Testis (tissue), 2 donors: ENCODE data around the gene ATXN7L3.

ENCODE experiments used
- POLR2A ChIP-seq: fragments of 450-650 bp; IDR thresholded peaks from one replicate; pipeline ENCODE4 v1.6.1; 2017; ENCODE audit warnings: antibody characterized with exemption, mild to moderate bottlenecking, moderate library complexity
- TF ChIP-seq, protein P1 (sequence below), 3 experiments: fragments of 450-650 bp in 2 of 3; fragments of 200-600 bp in 1 of 3; sonication (generic) in 1 of 3; IDR thresholded peaks; one replicate each; pipeline ENCODE4 v1.5.1; 2016 to 2019; ENCODE audit warnings: antibody characterized with exemption in 3 of 3, mild to moderate bottlenecking in 2 of 3, moderate library complexity in 1 of 3

DNA sequence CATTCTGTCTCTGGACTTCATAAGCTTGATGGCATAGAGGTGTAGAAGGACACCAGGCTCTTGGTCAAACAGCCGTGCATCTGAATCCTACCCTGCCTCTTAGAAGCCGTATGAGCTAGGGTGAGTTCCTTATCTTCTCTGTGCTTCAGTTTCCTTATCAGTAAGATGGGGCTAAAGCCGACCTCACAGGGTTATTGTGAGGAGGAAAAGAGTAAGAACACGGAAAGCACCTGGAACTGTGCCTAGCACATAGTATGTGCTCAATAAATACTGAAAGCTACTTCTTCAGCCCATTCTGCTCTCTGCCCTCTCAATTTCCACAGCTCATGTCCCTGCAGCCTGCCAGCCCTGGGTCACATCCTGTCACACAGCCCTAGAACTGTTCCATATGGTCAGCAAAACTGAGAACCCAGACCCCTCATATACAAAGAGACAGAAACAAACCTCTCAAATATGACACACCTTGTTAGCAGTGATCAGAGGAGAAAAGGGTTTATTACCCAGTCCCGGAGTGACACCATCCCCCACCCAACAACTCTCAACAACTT is 36.8 kb upstream of the ATXN7L3 start:
- TF ChIP-seq, protein P1, sequence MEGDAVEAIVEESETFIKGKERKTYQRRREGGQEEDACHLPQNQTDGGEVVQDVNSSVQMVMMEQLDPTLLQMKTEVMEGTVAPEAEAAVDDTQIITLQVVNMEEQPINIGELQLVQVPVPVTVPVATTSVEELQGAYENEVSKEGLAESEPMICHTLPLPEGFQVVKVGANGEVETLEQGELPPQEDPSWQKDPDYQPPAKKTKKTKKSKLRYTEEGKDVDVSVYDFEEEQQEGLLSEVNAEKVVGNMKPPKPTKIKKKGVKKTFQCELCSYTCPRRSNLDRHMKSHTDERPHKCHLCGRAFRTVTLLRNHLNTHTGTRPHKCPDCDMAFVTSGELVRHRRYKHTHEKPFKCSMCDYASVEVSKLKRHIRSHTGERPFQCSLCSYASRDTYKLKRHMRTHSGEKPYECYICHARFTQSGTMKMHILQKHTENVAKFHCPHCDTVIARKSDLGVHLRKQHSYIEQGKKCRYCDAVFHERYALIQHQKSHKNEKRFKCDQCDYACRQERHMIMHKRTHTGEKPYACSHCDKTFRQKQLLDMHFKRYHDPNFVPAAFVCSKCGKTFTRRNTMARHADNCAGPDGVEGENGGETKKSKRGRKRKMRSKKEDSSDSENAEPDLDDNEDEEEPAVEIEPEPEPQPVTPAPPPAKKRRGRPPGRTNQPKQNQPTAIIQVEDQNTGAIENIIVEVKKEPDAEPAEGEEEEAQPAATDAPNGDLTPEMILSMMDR (IDR thresholded peaks at IDR 0.05), result no peak
- TF ChIP-seq POLR2A, result no peak
